ENCODE measurements around the gene PHLPP2.

DNA sequence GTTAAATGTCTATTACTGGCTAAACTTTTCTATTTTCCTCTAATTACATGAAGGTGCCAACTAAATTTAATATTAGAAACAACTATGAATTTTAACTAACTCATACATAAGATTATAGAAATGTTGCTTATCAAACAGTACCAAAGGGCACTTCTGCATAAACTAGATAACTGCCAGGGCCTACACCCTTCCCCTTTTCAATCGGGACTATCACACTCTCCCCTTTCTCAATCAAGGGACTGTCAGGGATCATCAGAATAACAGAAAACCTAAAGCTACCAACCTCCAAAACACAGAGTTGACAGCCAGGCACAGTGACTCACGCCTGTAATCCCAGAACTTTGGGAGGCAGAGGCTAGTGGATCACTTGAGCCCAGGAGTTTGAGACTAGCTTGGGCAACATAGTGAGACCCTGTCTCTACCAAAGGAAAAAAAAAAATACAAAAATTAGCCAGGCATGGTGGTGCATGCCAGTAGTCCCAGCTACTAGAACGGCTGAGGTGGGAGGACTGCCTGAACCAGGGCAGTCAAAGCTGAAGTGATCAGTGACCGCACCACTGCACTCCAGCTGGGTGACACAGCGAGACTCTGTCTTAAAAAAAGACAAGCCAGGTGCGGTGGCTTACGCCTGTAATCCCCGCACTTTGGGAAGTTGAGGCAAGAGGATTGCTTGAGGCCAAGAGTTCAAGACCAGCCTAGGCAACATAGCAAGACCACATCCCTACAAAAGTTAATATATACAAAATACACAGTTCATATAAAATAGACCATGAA, 3.2 kb upstream of the PHLPP2 start:
- TF ChIP-seq, protein P1, sequence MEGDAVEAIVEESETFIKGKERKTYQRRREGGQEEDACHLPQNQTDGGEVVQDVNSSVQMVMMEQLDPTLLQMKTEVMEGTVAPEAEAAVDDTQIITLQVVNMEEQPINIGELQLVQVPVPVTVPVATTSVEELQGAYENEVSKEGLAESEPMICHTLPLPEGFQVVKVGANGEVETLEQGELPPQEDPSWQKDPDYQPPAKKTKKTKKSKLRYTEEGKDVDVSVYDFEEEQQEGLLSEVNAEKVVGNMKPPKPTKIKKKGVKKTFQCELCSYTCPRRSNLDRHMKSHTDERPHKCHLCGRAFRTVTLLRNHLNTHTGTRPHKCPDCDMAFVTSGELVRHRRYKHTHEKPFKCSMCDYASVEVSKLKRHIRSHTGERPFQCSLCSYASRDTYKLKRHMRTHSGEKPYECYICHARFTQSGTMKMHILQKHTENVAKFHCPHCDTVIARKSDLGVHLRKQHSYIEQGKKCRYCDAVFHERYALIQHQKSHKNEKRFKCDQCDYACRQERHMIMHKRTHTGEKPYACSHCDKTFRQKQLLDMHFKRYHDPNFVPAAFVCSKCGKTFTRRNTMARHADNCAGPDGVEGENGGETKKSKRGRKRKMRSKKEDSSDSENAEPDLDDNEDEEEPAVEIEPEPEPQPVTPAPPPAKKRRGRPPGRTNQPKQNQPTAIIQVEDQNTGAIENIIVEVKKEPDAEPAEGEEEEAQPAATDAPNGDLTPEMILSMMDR (IDR thresholded peaks at IDR 0.05; ENCODE audit: poor library complexity) = no peak
- TF ChIP-seq EZH2 (IDR thresholded peaks at IDR 0.05; ENCODE audit: borderline replicate concordance) = no peak
- no peak for TF ChIP-seq EZH2phosphoT487 (IDR thresholded peaks at IDR 0.05; ENCODE audit: low read depth, severe bottlenecking, unreplicated experiment)

Measured in hepatocyte (in vitro differentiated cells).